Smooth muscle cell (in vitro differentiated cells): Measurements from ENCODE around the gene PRKACA. TPM values are rescaled to one million over a fixed set of nuclear protein-coding genes. Genes with fewer than 3 reads are reported as not detected.
A peak's percentile ranks its signal among the peaks of the same experiment; 100 is the strongest.

Source experiments
- DNase-seq: peaks from one replicate; lab custom pipeline; 2025; ENCODE audit not compliant: unreplicated experiment; lab: John Stamatoyannopoulos, UW
- H2AFZ ChIP-seq: fragments of 200-600 bp; sonication (generic); 2 replicates; pipeline ENCODE4 v1.6.0; 2016; ENCODE audit warnings: antibody characterized with exemption, low read depth, mild to moderate bottlenecking
- H3F3A ChIP-seq: fragments of 200-600 bp; sonication (generic); 2 replicates; pipeline ENCODE4 v1.6.0; 2017; ENCODE audit warnings: antibody characterized with exemption, low read depth
- H3K27ac ChIP-seq: fragments of 200-600 bp; sonication (generic); 2 replicates; pipeline ENCODE4 v1.5.1; 2016; ENCODE audit warnings: low read depth, mild to moderate bottlenecking
- H3K27me3 ChIP-seq: fragments of 200-600 bp; sonication (generic); 2 replicates; pipeline ENCODE4 v1.6.1; 2016; ENCODE audit warnings: low read depth, mild to moderate bottlenecking
- H3K36me3 ChIP-seq: fragments of 200-600 bp; sonication (generic); 2 replicates; pipeline ENCODE4 v1.5.1; 2016; ENCODE audit warnings: low read depth
- H3K4me1 ChIP-seq: fragments of 200-600 bp; sonication (generic); 2 replicates; pipeline ENCODE4 v1.5.1; 2016; ENCODE audit warnings: low read depth
- H3K4me2 ChIP-seq: fragments of 200-600 bp; sonication (generic); 2 replicates; pipeline ENCODE4 v1.6.0; 2016; ENCODE audit warnings: mild to moderate bottlenecking
- H3K4me3 ChIP-seq: fragments of 200-600 bp; sonication (generic); 2 replicates; pipeline ENCODE4 v1.5.1; 2016; ENCODE audit warnings: mild to moderate bottlenecking
- H3K79me2 ChIP-seq: fragments of 200-600 bp; sonication (generic); 2 replicates; pipeline ENCODE4 v1.6.0; 2016; ENCODE audit warnings: low read depth, mild to moderate bottlenecking
- H3K9ac ChIP-seq: fragments of 200-600 bp; sonication (generic); 2 replicates; pipeline ENCODE4 v1.6.0; 2016; ENCODE audit warnings: low read depth
- H3K9me3 ChIP-seq: fragments of 200-600 bp; sonication (generic); replicated peaks from 2 replicates; pipeline ENCODE4 v1.5.1; 2016; ENCODE audit warnings: low read depth
- H4K20me1 ChIP-seq: fragments of 200-600 bp; sonication (generic); 2 replicates; pipeline ENCODE4 v1.6.0; 2016; ENCODE audit warnings: low read depth
- WGBS: methylation state at CpG from one replicate; pipeline ENCODE4 v1.1.7; 2016; ENCODE audit warnings: low lambda C conversion rate; 5-methylcytosine and 5-hydroxymethylcytosine counted together
- polyA plus RNA-seq: library from polyadenylated mRNA; unstranded; fragments of >200 nt; fragmentation: Nextera tagmentation; extraction: Ambion mirVana; gene quantifications from 2 replicates; pipeline ENCODE4 v1.2.1, GENCODE V29; 2016
- total RNA-seq: library from RNA; depleted of rRNA; stranded (reverse); fragments of >200 nt; gene quantifications from 2 replicates; pipeline ENCODE4 v1.2.3, GENCODE V29; 2014
- TF ChIP-seq, protein P1 (sequence below): fragments of 200-600 bp; sonication (generic); IDR thresholded peaks from 2 replicates; pipeline ENCODE4 v1.5.1; 2017; ENCODE audit warnings: borderline replicate concordance, mild to moderate bottlenecking, antibody characterized with exemption; ENCODE audit not compliant: insufficient read depth, poor library complexity, severe bottlenecking

PRKACA gene
- total and polyA plus RNA-seq, 2 experiments from 2014 or later, result 11.1 to 30.3 TPM

- WGBS, result 59% methylated on average over 9 of the region's 9 CpGs
These were observed 21.2 kb upstream of the PRKACA start for GRCh38 chr19:14138576-14139265.

GRCh38 chr19:14136509-14137281 is 19.1 kb upstream of the PRKACA start, which contains the start of gene ASF1B:
Gene ASF1B, minus strand, starts transcription at chr19:14136589. Its CDS starts 133 bp downstream, at chr19:14136456.
- H3K27me3 ChIP-seq, result no peaks in the 10 kb centered on the region
- under 1% methylated on average over 74 of the region's 78 CpGs for WGBS

More at GRCh38 chr19:14138576-14139265, 21.2 kb upstream of the PRKACA start:
- Histone ChIP-seq H3K9me3 (no peaks in the 10 kb centered on the region), H3K36me3 (no peaks in the 10 kb centered on the region), H3K9ac (peak overlapping the region; percentile 31), H3K4me3 (peak overlapping the region; percentile 65), H3K4me1 (peaks cover 26% of the 10 kb centered on the region), H3K27me3 (no peaks in the 10 kb centered on the region), H4K20me1 (peaks cover 17% of the 10 kb centered on the region), H3K27ac (peak overlapping the region; percentile 85), H2AFZ (no peak overlapping the region), H3K79me2 (peaks cover 11% of the 10 kb centered on the region), H3F3A (peaks cover 4% of the 10 kb centered on the region), H3K4me2 (peak overlapping the region; percentile 79)
- TF ChIP-seq, protein P1, sequence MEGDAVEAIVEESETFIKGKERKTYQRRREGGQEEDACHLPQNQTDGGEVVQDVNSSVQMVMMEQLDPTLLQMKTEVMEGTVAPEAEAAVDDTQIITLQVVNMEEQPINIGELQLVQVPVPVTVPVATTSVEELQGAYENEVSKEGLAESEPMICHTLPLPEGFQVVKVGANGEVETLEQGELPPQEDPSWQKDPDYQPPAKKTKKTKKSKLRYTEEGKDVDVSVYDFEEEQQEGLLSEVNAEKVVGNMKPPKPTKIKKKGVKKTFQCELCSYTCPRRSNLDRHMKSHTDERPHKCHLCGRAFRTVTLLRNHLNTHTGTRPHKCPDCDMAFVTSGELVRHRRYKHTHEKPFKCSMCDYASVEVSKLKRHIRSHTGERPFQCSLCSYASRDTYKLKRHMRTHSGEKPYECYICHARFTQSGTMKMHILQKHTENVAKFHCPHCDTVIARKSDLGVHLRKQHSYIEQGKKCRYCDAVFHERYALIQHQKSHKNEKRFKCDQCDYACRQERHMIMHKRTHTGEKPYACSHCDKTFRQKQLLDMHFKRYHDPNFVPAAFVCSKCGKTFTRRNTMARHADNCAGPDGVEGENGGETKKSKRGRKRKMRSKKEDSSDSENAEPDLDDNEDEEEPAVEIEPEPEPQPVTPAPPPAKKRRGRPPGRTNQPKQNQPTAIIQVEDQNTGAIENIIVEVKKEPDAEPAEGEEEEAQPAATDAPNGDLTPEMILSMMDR, result no peak
- DNase-seq, result no peak

DNA sequence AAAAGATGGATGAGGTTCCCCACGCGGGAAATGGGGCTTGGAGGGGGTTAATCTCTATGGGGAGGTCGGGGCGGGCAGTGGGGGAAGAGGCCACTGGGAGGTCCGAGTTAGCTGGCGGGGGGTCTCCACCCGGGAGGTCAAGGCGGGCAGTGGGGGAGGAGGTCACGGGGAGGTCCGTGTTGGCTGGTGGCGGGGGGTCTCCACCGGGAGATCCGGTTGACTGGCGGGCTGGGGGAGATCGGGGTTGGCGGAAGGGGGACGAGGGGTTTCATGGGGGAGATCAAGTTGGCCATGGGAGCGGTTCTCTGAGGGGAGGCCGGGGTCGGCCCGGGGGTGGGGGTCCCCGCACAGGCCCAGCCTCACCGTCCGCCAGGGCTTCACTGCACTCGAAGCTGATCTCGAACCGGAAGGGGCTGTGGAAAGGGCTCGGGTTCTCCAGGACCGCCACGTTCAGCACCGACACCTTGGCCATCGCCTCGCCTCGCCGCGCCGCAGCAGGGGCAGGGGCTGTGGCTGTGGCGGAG is 18.5 kb upstream of the PRKACA start:
- Histone ChIP-seq H3K4me2 (peak overlapping the region; percentile 94), H3F3A (peaks cover 4% of the 10 kb centered on the region), H4K20me1 (peaks cover 6% of the 10 kb centered on the region), H2AFZ (peak overlapping the region; percentile 93), H3K27ac (no peak overlapping the region), H3K36me3 (no peaks in the 10 kb centered on the region), H3K9me3 (no peaks in the 10 kb centered on the region), H3K79me2 (peaks cover 11% of the 10 kb centered on the region), H3K4me3 (peak overlapping the region; percentile 60), H3K9ac (peak overlapping the region; percentile 43), H3K27me3 (no peaks in the 10 kb centered on the region), H3K4me1 (peaks cover 26% of the 10 kb centered on the region)
- no peak for DNase-seq
- 0% methylated on average over 9 of the region's 38 CpGs for WGBS
- TF ChIP-seq, protein P1, result no peak

More at GRCh38 chr19:14136509-14137281, 19.1 kb upstream of the PRKACA start, which contains the start of gene ASF1B:
- Histone ChIP-seq H4K20me1 (peaks cover 6% of the 10 kb centered on the region), H3K9ac (peak within 1 kb of the TSS; percentile 85), H3K4me3 (peak within 1 kb of the TSS; percentile 65), H2AFZ (peak within 1 kb of the TSS; percentile 93), H3F3A (peaks cover 4% of the 10 kb centered on the region), H3K9me3 (no peaks in the 10 kb centered on the region), H3K36me3 (no peaks in the 10 kb centered on the region), H3K79me2 (peaks cover 11% of the 10 kb centered on the region), H3K4me2 (peak within 1 kb of the TSS; percentile 94), H3K27ac (peak within 1 kb of the TSS; percentile 85), H3K4me1 (peaks cover 26% of the 10 kb centered on the region)
- DNase-seq, result peak; percentile 92
- TF ChIP-seq, protein P1, result peak; percentile 60
